Measurements from ENCODE around the gene WWOX.

Gene WWOX

DNA sequence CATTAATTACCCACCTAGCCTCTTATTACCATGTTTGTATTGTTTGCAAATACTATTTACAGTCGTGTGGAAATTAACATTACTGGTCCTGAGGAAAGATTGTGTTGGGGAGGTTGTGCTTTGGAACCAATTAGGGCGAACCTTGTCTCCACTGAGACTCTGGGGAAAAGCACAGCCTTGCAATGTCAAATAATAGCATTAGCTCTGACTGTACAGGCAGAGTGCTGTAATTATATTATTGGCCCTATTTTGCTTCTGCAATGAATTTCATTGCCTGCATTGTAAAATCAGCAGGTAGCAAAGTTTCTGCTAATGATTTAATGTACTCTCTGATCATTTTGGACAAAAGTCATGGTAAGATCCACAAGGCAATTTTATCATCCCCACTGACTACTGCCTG lies 97.0 kb downstream of the WWOX start:
- DNase-seq (ENCODE audit: low spot score): no peak

DNA sequence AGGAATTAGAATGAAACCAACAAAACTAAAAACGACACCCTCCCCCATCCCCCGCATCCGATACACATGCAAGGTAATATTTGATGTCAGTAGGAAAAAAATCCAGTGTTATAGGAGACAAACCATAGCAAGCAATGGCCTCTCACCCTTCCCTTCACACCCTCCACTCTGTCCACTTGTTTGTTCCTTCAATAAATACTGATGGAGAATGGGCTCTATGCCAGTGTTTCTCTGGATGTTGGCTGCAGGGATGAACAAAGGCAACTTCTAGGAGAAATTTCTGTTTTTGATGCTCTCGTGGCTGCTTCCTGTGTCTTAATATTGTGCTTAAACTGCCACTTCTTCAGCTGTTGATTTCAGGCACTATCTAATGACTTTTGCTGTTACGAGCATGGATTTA lies 98.8 kb downstream of the WWOX start:
- no peak for DNase-seq (ENCODE audit: low spot score)

DNA sequence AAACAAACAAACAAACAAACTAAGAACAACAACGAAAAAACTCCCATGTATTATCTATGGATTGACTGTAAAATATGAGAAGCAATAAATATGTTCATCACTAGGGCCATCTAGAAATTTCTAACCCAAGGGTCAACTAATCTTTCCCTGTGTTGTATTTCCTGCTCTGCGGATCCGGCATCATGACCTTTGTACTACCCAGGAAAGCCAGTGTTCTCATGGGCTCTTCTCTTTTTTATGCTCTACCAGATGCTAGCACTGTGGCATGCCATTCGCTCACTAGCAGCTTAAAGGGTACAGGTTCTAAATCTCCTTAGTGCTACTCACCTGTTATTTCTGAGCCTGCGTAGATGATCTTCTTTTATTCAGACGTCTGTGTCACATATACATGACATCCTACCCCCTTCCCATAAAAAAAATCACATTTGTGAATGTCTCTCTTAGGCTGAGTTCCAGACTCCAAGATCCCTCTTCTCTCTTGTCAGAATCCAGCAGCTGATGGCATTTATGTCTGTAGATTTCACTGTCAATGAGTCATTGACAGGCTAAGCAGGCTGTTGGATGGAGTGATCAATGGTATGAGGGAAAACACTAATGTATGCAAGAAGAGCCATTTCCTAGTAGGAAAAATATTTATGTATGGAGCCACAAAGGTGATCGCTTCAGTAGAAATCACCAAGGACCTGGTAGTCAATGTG lies 100.0 kb downstream of the WWOX start:
- no peak for DNase-seq (ENCODE audit: low spot score)

DNA sequence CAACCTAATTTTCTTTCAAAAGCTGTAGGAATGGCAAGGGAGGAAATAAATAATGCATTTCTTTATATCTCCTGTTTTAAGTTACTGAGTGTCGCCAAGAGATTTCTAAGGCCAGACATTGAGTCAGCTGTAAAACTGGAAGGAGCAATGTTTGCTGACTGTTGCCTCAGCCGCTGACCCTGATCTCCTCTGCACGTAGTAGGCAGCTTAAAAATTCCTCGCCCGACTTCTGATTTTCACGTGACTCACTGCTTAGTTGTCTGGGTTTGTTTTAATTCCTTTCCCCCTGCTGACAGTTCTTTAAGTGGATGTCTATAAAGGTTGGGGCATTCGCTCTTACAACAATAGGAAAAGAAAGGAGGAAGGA lies 100.6 kb downstream of the WWOX start:
- DNase-seq (ENCODE audit: low spot score): no peak

DNA sequence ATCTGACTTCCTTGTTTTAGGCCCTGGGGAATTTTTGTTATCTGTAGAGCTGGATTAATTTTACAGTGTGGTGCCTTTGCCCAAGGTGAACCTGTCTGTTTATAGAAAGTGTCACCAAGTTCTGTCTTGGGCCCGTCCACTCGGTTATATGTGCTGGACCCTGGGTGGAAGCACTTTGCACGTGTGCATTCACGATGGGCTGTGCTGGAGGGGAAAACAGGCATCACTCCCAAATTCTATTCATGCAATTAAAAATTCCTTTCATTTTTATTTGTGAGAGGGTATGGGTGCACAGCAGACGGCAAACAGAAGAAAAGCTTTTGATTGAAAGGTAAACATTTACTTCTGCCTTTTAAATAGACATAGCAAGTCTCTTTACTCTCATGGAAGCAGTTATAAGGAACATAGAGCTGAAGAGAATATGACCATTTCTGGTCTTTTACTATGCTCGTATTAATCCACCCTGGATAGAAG lies 101.2 kb downstream of the WWOX start:
- DNase-seq (ENCODE audit: low spot score): no peak

DNA sequence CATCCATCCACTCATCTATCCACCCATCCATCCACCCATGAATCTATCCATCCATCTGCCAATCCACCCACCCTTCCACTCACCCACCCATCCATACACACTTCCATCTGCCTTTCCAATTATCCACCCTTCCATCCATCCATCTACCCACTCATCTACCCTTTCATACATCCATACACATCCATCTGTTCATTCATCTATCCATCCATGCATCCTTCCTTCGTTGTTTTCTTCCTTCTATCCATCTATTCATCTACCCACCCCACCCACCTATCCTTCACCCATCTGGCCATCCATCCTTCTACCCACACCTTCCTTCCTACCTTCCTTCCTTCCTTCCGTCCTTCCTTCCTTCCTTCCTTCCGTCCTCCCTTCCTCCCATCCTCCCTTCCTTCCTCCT lies 106.1 kb downstream of the WWOX start:
- no peak for DNase-seq (ENCODE audit: low spot score)

DNA sequence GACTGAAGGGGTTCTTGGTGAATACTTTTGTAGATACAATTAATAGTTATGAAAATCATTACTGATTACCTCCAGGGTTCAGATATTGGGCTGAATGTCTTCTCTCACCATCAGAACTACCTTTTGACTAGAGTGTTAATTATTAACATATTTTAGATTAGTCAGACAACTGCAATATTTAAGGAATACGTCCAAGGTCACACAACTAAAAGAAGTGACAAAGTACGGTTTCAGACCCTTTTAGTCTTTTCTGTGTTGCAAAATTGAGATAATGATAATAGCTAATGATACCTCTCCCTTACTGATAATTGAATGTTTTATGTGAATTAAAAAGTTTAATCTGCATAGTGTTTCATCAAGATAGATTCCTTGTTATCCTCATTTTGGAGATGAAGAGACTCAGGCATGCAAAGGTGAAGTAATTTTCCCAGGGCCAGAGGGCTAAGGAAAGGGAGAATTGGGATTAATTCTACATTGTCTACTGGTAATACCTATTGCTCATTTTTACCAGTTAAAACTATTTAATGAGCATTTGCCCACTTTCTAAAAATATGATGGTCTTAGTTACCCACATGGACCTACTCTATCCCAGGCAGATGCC lies 107.3 kb downstream of the WWOX start:
- no peak for DNase-seq (ENCODE audit: low spot score)

DNA sequence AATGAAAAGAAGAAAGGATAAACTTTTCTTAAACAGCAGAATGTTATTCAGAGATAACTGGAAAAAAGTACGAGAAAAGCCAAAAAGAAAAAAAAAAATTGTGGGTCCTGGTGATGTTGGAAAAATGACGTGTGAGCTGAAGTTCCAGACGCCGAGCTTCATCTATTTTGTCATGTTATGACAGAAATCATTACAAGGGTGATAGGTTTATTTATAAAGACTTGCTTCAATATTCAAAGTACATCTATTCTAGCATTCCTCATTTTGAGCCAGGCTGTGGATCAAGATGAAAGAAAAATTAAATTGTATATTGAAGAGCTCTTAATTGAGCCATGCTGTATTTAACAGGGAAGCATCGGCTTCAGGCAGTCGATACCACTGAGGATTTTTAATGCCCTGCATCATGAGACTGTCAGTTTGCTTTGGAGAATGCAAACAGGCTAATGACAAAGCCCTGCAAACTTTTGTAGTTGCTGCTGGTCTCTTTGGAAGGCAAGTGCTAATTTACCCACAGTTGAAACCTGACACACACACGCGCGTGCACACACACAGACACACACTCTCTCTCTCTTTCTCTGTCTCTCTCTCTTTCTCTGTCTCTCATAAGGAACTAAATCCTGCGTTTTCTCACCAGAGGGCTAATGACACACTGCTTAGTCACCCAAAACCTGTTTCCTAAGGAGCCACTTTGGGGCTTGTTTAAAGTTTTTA lies 110.7 kb downstream of the WWOX start:
- DNase-seq (ENCODE audit: low spot score): no peak

DNA sequence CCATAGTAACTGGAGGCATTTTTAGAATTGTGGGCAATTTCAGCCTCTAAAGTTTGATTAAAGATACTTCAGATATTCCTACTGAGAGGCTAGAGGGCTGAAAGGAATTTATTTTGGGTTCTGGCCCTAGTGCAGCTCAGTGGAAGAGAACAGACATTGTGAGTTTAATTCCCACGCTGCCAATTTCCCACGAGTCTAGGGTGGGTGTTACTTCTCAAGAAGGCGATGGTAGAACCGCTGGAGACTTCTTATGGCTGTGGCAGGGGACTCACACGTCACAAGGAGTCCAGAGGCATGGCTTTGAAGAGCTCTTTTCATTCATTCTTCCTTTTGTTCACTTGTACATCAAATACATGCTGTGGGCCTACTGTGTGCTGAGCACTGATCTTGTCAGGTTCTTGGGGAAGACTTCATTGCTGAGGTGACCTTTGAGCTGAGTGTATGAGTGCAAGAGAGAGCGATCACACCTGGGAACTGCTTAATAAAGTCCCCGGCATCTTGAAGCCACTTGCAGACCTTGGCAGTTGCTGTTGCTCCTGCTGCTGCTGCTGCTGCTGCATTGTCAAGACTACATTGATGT lies 111.7 kb downstream of the WWOX start:
- DNase-seq (ENCODE audit: low spot score): no peak

DNA sequence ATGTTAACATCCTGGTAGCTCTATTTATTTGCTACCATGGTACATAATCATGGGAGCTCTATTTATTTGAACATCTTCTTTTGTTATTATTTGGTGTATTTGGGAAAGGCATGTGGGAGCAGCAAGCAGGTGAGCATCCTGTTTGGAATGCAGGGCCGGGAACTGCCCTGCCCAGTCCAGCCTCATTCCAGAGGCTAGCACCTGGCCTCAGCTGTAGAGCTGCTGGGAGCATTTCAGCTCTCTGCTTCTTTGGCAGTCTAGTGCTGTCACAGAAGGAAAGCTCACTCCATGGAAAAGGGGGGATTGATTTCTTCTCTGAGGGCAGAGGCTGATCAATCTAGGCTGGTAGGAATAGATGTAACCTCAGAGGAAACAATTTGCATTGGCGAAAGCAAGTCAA lies 112.5 kb downstream of the WWOX start:
- DNase-seq (ENCODE audit: low spot score): no peak

DNA sequence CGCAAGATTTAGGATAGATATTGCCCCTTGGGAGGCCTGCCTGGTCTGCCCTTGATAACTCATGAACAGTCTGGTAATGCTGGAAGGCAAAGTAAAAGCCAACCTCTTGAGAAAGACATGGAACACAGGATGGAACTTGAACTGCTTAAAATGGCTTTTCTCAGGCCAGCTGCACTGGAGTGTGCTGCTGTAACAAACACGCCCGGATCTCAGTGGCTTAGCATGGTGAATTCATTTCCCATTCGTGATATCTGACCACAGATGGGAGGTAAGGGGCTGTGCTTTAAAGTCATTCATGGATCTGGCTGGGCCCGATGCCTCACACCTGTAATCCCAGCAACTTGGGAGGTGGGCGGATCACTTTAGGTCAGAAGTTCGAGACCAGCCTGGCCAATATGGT lies 113.2 kb downstream of the WWOX start:
- no peak for DNase-seq (ENCODE audit: low spot score)

DNA sequence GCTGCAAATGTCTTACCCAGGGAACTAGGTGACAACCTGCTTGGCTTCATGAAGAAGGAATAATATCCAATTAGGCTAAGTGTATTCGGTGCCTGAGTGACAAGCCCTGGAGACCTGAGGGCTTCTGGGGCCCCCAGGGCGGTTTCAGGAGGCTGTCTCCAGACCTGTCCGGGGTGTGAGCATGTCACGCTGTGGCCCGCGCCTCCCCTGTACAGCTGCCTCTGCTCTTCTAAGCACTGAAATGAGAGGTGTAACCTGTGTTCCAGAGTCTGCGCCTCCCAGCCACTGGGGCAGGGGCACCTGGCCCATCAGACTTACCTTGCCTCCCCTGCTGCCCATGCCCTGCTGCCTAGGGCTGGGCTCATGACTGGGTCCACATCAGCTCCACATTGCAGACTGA lies 114.3 kb downstream of the WWOX start:
- DNase-seq (ENCODE audit: low spot score): no peak

DNA sequence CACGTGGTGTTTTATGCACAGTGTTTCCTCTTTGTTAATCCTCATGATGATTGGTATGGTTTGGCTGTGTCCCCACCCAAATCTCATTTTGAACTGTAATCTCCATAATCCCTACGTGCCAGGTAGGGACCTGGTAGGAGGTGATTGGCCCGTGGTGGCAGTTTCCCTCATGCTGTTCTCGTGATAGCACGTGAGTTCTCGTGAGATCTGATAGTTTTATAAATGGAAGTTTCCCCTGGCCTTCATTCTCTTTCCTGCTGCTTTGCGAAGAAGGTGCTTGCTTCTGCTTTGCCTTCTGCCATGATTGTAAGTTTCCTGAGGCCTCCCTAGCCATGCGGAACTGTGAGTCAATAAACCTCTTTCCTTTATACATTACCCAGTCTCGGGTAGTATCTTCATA lies 115.8 kb downstream of the WWOX start:
- no peak for DNase-seq (ENCODE audit: low spot score)

DNA sequence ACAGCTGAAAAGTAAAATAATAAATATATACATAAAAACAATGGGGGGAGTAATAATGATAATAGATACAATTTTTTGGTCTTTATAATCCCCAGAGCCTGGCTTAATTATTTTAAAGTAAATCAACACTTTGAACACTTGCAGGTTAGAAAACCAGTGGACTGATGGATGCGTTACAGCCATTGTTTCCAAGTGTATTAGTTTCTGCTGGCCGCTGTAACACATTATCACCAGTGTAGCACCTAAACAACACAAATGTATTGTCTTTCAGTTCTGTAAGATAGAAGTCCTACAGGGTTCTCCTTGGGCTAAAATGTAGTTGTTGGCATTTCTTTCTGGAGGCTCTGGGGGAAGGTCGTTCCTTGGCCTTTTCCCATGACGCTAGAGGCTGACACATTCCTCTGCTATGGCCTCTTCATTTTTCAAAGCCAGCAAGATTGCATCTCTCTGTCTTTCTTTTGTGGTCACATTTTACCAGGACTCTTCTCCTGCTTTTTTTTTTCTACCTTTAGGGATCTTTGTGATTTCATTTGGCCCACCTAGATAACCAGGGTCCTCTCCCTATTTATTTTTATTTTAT lies 116.8 kb downstream of the WWOX start:
- no peak for DNase-seq (ENCODE audit: low spot score)

DNA sequence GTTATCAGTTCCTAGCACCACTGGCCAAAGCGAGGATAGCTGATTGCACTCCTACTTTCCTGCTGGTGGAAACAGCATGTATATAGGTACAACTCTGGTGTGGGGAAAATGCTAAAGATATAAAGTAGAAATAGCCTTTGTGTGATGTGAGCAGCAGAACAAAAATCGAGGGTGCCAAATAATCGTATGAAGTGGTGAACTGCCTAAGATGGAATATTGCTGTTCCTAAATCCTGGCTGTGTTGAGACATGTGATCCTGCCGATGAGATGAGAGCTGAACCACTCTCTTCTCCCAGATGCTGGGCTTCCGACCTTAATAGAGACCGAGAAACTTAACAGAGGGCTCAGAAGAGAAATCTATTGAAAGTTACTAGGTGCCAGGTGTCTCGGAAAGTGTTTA lies 117.8 kb downstream of the WWOX start:
- no peak for DNase-seq (ENCODE audit: low spot score)

DNA sequence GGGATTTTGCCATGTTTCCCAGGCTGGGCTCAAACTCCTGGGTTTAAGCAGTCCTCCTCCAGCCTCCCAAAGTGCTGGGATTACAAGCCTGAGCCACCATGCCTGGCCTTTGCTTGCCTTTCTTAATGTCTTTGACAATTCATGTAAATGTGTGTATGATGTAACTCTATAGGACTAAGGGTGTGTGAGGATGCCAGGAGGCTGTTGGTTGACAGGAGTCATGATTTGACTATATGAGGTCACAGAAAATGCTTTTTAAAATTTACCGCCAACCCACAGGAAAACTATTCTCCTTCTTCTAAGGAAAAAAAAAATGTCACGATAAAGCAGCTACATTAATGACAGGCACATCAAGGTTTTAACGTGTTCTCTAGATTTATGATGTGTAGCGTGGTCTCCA lies 118.8 kb downstream of the WWOX start:
- DNase-seq (ENCODE audit: low spot score): no peak

DNA sequence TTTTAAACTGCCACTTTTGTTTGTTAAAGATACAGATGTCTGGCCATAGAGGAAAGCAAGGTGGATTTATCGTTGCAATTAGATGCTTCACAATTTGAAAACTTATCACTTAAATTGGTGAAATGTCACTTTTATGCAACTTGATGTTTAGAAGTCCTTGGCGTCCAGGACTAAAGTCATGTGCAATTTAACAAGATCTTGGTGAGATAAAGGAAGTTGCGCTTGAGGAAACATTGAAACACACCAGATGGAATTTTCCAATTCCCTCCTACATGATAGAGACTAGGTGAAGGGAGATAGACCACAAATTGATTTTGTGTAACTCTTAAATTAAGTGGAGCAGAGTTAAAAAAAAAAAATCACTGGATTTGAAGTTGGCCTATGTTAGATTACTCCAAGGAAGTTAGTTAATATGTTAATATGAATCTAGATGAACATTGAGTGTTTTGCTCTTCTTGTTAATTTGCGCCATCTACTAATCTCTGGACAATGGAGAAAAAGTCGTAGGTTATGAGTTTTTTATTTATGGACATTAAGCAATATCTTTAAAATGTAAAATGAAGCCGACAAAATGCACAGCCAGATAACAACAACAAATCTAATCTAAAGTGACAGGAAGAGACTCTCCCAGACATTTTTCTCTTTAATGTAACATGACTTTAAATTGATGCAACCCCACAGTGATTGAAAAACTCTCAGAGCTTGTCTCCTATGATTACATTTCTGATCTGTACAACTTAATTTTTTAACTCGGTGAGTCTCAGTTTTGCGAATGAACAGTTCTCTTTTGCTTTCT lies 119.6 kb downstream of the WWOX start:
- DNase-seq (ENCODE audit: low spot score): no peak

DNA sequence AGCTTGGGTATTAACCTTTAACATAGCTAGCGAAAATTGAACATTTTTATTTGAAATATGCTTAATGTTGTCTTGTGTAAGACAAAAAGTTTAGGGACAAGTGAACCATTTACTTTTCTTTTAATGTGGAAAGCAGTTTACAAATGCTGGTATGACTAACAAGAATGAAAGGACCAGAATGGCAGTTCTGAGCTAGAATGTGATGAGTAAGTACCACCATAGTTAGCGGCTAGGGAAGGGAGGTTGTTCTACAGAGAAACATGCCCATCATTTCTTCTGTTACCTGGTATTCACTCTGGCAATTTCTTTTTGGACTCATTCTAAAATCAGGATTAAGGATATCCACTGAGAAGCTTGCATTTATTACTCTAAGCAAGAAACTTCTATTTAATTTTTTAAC lies 121.1 kb downstream of the WWOX start:
- DNase-seq (ENCODE audit: low spot score): no peak

DNA sequence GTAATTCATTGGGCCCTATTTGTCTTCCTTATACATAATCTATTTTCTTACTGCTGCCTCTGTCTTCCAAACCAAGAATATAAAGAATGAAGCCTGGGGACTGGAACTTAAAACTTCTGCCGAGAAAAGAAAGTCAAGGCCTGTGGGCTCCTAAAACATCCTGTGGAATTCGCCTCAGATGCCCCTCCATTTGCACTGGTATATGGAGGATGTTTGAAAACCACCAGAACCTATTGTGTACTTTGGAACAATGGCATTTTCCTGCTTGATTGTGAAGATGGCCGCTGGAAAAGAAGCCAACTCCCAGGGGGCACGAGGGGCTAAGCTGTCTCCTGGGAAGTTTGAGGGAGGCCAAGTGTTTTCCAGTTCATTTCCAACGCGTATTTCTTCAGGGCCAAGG lies 122.4 kb downstream of the WWOX start:
- peak; percentile 20 for DNase-seq (ENCODE audit: low spot score)

DNA sequence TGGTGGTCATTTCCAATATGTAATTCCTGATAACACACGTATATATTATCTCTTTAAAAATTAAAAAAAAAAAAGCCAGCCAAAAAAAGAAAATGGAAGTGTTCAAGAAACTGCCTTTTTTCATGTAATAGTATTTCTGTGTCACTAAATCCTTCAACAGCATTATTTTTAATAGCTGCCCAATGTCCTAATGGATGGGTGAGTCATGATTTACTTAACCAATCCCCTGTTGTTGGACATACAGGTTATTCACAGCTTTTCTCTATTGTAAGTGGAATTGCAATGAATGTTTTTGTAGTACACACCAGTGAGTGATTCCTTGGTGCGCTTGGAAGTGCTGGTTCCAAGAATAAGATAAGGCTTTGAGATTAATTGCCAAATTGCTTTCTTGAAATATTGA lies 124.9 kb downstream of the WWOX start:
- no peak for DNase-seq (ENCODE audit: low spot score)

DNA sequence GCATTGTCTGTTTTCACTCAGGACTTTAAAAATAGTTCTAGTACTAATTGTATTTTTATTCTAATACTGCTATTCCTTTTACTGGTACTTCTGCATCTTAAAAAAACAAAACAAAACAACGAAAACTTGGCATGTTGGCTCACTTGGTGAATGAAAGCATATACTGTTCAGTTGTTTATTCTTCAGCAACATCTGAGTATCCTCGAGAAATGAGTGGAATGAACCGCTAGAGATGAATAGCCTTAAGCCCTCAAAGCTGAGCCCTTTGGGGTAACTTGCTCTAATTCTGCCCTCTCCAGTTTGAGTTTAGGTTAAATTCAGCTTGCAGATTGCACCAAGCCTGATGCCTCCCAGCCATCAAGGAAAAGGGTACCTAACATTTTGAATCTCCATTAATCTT lies 126.5 kb downstream of the WWOX start:
- DNase-seq (ENCODE audit: low spot score): no peak

DNA sequence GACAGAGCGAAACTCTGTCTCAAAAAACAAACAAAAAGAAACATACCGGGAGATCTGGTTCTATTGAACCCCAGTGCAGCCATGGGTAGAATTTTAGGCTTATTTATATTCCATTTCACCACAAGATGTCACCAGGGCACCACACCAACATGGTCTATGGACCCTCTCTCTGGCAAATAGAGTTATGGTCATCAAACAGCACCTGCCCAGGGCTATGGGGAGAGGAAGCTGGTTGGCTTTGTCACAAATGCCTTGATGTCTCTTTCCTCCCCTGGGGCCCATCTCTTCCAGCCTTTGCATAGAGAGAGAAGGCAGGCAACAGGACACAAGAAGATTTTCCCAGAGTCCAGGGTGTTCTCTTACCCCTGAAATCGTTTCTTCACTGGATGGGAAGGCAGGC lies 128.4 kb downstream of the WWOX start:
- peak; percentile 65 for DNase-seq (ENCODE audit: low spot score)
